Measurements from ENCODE around the gene TSPAN18. TPM values are rescaled to one million over a fixed set of nuclear protein-coding genes. Genes with fewer than 3 reads are reported as not detected.

Gene TSPAN18
- total and polyA plus RNA-seq, 10 of the 15 experiments (the other 5 are each of a cell fraction or from before 2014, with no cell fraction given) = 0.02 to 0.77 (median 0.13) TPM; not detected in 1

GRCh38 chr11:44901786-44902185, 175.0 kb downstream of the TSPAN18 start:
- Histone ChIP-seq H3K27ac (ENCODE audit: control insufficient read depth, insufficient read depth) (no peak overlapping the region), H3K4me3 (no peak overlapping the region), H3K79me2 (ENCODE audit: control insufficient read depth, insufficient read depth, low read length) (no peaks in the 10 kb centered on the region), H4K20me1 (ENCODE audit: control insufficient read depth, insufficient read depth) (no peaks in the 10 kb centered on the region), H3K9me3 (replicated peaks; ENCODE audit: control insufficient read depth, insufficient read depth, low read length) (no peaks in the 10 kb centered on the region; the same call in 2 of the 3 replicates), H3K4me1 (ENCODE audit: control insufficient read depth, insufficient read depth, low read length) (no peaks in the 10 kb centered on the region), H2AFZ (ENCODE audit: control insufficient read depth, low read depth, low read length) (no peak overlapping the region), H3K36me3 (ENCODE audit: control insufficient read depth in 2 of 2, insufficient read depth in 2 of 2, low read length in 1 of 2) (no peaks in the 10 kb centered on the region), H3K27me3 (replicated peaks in 1 of 2; ENCODE audit: control insufficient read depth in 2 of 2, insufficient read depth in 2 of 2, low read length in 1 of 2) (peaks cover 0 to 3% of the 10 kb centered on the region in 2 experiments; a peak in 1 of 4 replicates), H3K4me2 (ENCODE audit: control insufficient read depth, insufficient read depth) (no peak overlapping the region), H3K9ac (ENCODE audit: control insufficient read depth, insufficient read depth, low read length) (no peak overlapping the region)
- BruUV-seq (replicated peaks) = no TSS peak
- no peak for DNase-seq (ENCODE audit: low read depth, low spot score)
- ChIA-PET CTCF (interaction anchor here (0.6 to 2.3 kb wide), 4 partner anchors 10 to 527 kb away, joined by 3 to 13 read pairs (median 4); no protein-coding TSS in a partner anchor), POLR2A (no interaction called here), RAD21 (ENCODE audit: unreplicated experiment) (interaction anchor here (0.7 kb wide), 1 partner anchor 10 kb away, joined by 3 read pairs; no protein-coding TSS in a partner anchor), SMC1A (ENCODE audit: uncharacterized antibody, unreplicated experiment) (interaction anchor here (1.1 kb wide), 1 partner anchor 10 kb away, joined by 3 read pairs; no protein-coding TSS in a partner anchor)
- intact Hi-C loops (cut with micrococcal nuclease; ENCODE audit: unreplicated experiment) = no loop called here
- FAIRE-seq = no peak
- in situ Hi-C loops (cut with MboI) = no loop called here
- ATAC-seq = no peak
- 13% methylated on average over 5 of the region's 5 CpGs for WGBS (ENCODE audit: insufficient coverage, insufficient replicate concordance, low lambda C conversion rate, missing lambda C conversion rate)
- TF ChIP-seq CBFB (IDR thresholded peaks at IDR 0.05; ENCODE audit: low read depth) (no peak), ZNF24 (IDR thresholded peaks at IDR 0.05) (no peak), BACH1 (IDR thresholded peaks at IDR 0.05; ENCODE audit: borderline replicate concordance) (no peak)

GRCh38 chr11:44903035-44903434, 176.3 kb downstream of the TSPAN18 start:
- ChIA-PET POLR2A (no interaction called here), RAD21 (ENCODE audit: unreplicated experiment) (no interaction called here), SMC1A (ENCODE audit: uncharacterized antibody, unreplicated experiment) (interaction anchor here (0.7 kb wide), 1 partner anchor 18 kb away, joined by 3 read pairs; no protein-coding TSS in a partner anchor), CTCF (interaction anchor here (1.8 to 2.3 kb wide), 2 partner anchors 8 to 29 kb away, joined by 6 to 13 read pairs; no protein-coding TSS in a partner anchor)
- H3K27me3 ChIP-seq (replicated peaks in 1 of 2; ENCODE audit: control insufficient read depth in 2 of 2, insufficient read depth in 2 of 2, low read length in 1 of 2) = peaks cover 0 to 3% of the 10 kb centered on the region in 2 experiments; a peak in 1 of 4 replicates
- intact Hi-C loops (cut with micrococcal nuclease; ENCODE audit: unreplicated experiment) = no loop called here
- no peaks in the 10 kb centered on the region for H4K20me1 ChIP-seq (ENCODE audit: control insufficient read depth, insufficient read depth)
- H3K4me1 ChIP-seq (ENCODE audit: control insufficient read depth, insufficient read depth, low read length) = no peaks in the 10 kb centered on the region
- H3K9ac ChIP-seq (ENCODE audit: control insufficient read depth, insufficient read depth, low read length) = no peak overlapping the region
- H3K36me3 ChIP-seq (ENCODE audit: control insufficient read depth in 2 of 2, insufficient read depth in 2 of 2, low read length in 1 of 2) = no peaks in the 10 kb centered on the region
- in situ Hi-C loops (cut with MboI) = no loop called here
- no peaks in the 10 kb centered on the region; the same call in 2 of the 3 replicates for H3K9me3 ChIP-seq (replicated peaks; ENCODE audit: control insufficient read depth, insufficient read depth, low read length)
- H3K4me2 ChIP-seq (ENCODE audit: control insufficient read depth, insufficient read depth) = no peak overlapping the region
- ATAC-seq (no peak), DNase-seq (ENCODE audit: low read depth, low spot score) (no peak), FAIRE-seq (no peak)
- no peak overlapping the region for H2AFZ ChIP-seq (ENCODE audit: control insufficient read depth, low read depth, low read length)
- H3K4me3 ChIP-seq = no peak overlapping the region
- no peaks in the 10 kb centered on the region for H3K79me2 ChIP-seq (ENCODE audit: control insufficient read depth, insufficient read depth, low read length)
- WGBS (ENCODE audit: insufficient coverage, insufficient replicate concordance, low lambda C conversion rate, missing lambda C conversion rate) = 13% methylated on average over 7 of the region's 7 CpGs
- BruUV-seq (replicated peaks) = no TSS peak
- no peak for TF ChIP-seq E2F4 (IDR thresholded peaks at IDR 0.05; ENCODE audit: low read depth, low read length)
- H3K27ac ChIP-seq (ENCODE audit: control insufficient read depth, insufficient read depth) = no peak overlapping the region
